OCI-LY1 (cell line): Measurements from ENCODE around the gene HHIPL1.

Source experiments
- H2AFZ ChIP-seq: fragments of 200-600 bp; sonication (generic), shearing (Covaris generic); 2 replicates; pipeline ENCODE4 v1.6.0; 2014; ENCODE audit warnings: antibody characterized with exemption, mild to moderate bottlenecking, low read length
- H3F3A ChIP-seq: fragments of 200-600 bp; sonication (generic), shearing (Covaris generic); 2 replicates; pipeline ENCODE4 v1.6.0; 2014; ENCODE audit warnings: mild to moderate bottlenecking, antibody characterized with exemption, low read length, moderate library complexity; ENCODE audit not compliant: insufficient read depth
- H3K27ac ChIP-seq: fragments of 200-600 bp; sonication (generic); 2 replicates; pipeline ENCODE4 v1.5.1; 2014; ENCODE audit warnings: low read length, mixed run types, mild to moderate bottlenecking, low read depth; ENCODE audit not compliant: poor library complexity, severe bottlenecking
- H3K27me3 ChIP-seq: fragments of 200-600 bp; sonication (generic); 2 replicates; pipeline ENCODE4 v1.6.0; 2014; ENCODE audit warnings: antibody characterized with exemption, mild to moderate bottlenecking, low read length, moderate library complexity; ENCODE audit not compliant: insufficient read depth
- H3K36me3 ChIP-seq: fragments of 200-600 bp; sonication (generic); 2 replicates; pipeline ENCODE4 v1.6.1; 2014; ENCODE audit warnings: mild to moderate bottlenecking, antibody characterized with exemption, low read length, moderate library complexity, mixed read lengths; ENCODE audit not compliant: insufficient read depth
- H3K4me1 ChIP-seq: fragments of 200-600 bp; sonication (generic); 2 replicates; pipeline ENCODE4 v1.5.1; 2014; ENCODE audit warnings: mild to moderate bottlenecking, low read length, moderate library complexity; ENCODE audit not compliant: insufficient read depth, severe bottlenecking
- H3K4me2 ChIP-seq: fragments of 200-600 bp; sonication (generic), shearing (Covaris generic); 2 replicates; pipeline ENCODE4 v1.6.1; 2014; ENCODE audit warnings: low read length
- H3K4me3 ChIP-seq: fragments of 200-600 bp; sonication (generic); 2 replicates; pipeline ENCODE4 v1.5.1; 2014; ENCODE audit warnings: low read length, low read depth, mild to moderate bottlenecking, mixed read lengths; ENCODE audit not compliant: poor library complexity, severe bottlenecking
- H3K79me2 ChIP-seq: fragments of 200-600 bp; shearing (Covaris generic); 2 replicates; pipeline ENCODE4 v1.6.1; 2016; ENCODE audit warnings: mixed run types, low read length, mixed read lengths; ENCODE audit not compliant: insufficient read depth
- H3K9ac ChIP-seq: fragments of 200-600 bp; sonication (generic), shearing (Covaris generic); 2 replicates; pipeline ENCODE4 v1.6.1; 2014; ENCODE audit warnings: mild to moderate bottlenecking, low read length, mixed read lengths
- H3K9me2 ChIP-seq: fragments of 200-600 bp; sonication (generic), shearing (Covaris generic); 2 replicates; pipeline ENCODE4 v1.6.1; 2014; ENCODE audit warnings: low read depth, mild to moderate bottlenecking, low read length, mixed read lengths
- H3K9me3 ChIP-seq: fragments of 200-600 bp; shearing (Covaris generic); 2 replicates; pipeline ENCODE4 v1.6.1; 2014; ENCODE audit warnings: low read length, mixed read lengths
- H4K20me1 ChIP-seq: fragments of 200-600 bp; sonication (generic), shearing (Covaris generic); 2 replicates; pipeline ENCODE4 v1.6.0; 2016; ENCODE audit warnings: mild to moderate bottlenecking, low read length; ENCODE audit not compliant: insufficient read depth
- CTCF ChIP-seq: fragments of 200-600 bp; sonication (generic), shearing (Covaris generic); IDR thresholded peaks from 2 replicates; pipeline ENCODE4 v1.5.1; 2017; ENCODE audit warnings: mild to moderate bottlenecking, antibody characterized with exemption, low read length, moderate library complexity, mixed read lengths
- EZH2 ChIP-seq: fragments of 200-600 bp; sonication (generic), shearing (Covaris generic); IDR thresholded peaks from 2 replicates; pipeline ENCODE4 v1.8.0; 2017; ENCODE audit warnings: borderline replicate concordance, mixed run types, mild to moderate bottlenecking, antibody characterized with exemption, low read length, moderate library complexity, mixed read lengths

Gene HHIPL1

DNA sequence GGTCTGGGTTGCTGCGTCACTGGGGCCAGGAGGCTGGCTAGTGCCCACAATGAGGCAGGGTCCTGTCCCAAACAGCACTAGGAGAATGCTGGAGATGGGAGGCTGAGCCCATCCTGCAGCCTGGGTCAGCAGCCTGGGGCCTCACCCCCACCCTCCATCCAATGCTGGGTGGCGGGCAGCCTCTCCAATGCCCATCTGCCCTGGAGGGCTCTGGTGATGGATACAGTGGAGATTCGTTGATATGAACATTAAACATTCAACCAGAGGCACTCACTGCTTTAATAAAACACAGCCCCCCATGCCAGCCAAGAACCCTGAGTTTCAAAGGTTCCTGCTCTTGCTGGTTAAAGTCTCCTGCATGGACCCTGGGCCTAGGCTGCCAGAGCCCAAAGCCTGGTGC lies 19.5 kb upstream of the HHIPL1 start:
- no peak overlapping the region for H2AFZ ChIP-seq
- no peaks in the 10 kb centered on the region for H3K4me1 ChIP-seq
- H3K4me3 ChIP-seq: no peak overlapping the region
- no peaks in the 10 kb centered on the region for H3K9me3 ChIP-seq
- no peaks in the 10 kb centered on the region for H3K27me3 ChIP-seq
- no peaks in the 10 kb centered on the region for H3K79me2 ChIP-seq
- H4K20me1 ChIP-seq: no peaks in the 10 kb centered on the region
- H3K27ac ChIP-seq: no peak overlapping the region
- H3K4me2 ChIP-seq: no peak overlapping the region
- no peaks in the 10 kb centered on the region for H3K36me3 ChIP-seq
- H3K9me2 ChIP-seq: no peaks in the 10 kb centered on the region
- no peak overlapping the region for H3K9ac ChIP-seq
- TF ChIP-seq CTCF: no peak
- no peak for TF ChIP-seq EZH2
- H3F3A ChIP-seq: no peaks in the 10 kb centered on the region

DNA sequence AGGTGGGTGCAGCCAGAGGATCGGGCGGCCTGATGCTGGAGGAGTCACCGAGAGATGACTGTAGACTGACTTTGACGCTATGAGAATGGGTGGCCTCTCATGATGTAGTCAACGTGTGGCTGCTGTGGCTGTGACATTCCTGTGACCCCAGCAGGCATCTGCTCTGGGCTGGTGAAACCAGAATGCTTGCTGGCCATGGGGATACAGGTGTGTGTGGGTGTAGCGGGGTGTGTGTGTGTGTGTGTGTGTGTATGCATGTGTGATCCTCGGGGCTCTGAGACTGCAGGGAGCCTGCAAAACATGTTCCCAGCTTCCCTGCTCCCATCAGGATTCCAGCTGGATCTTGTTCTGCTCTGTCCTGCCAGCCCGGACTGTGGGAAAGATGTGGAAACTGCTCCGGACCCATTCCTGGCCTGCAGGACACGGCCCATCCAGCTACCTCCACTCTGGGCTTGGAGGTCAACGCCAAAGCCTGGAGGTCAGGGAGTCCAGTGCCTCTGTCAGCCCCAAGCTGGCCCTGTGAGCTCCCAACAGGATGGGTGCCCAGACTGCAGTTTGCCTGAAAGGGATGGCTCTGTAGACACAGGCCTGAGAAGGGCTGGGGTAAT lies 18.8 kb upstream of the HHIPL1 start:
- TF ChIP-seq EZH2 (no peak), CTCF (no peak)
- no peak overlapping the region for H3K27ac ChIP-seq
- no peaks in the 10 kb centered on the region for H3K79me2 ChIP-seq
- no peak overlapping the region for H3K4me3 ChIP-seq
- no peaks in the 10 kb centered on the region for H3K9me3 ChIP-seq
- H3K9me2 ChIP-seq: no peaks in the 10 kb centered on the region
- no peak overlapping the region for H3K4me2 ChIP-seq
- H3F3A ChIP-seq: no peaks in the 10 kb centered on the region
- no peaks in the 10 kb centered on the region for H3K4me1 ChIP-seq
- H3K36me3 ChIP-seq: no peaks in the 10 kb centered on the region
- no peaks in the 10 kb centered on the region for H4K20me1 ChIP-seq
- no peak overlapping the region for H2AFZ ChIP-seq
- H3K9ac ChIP-seq: no peak overlapping the region
- H3K27me3 ChIP-seq: no peaks in the 10 kb centered on the region

- H3K4me1 ChIP-seq: no peaks in the 10 kb centered on the region
- no peaks in the 10 kb centered on the region for H3K79me2 ChIP-seq
- no peak for TF ChIP-seq CTCF
- no peak for TF ChIP-seq EZH2
- H3K9me3 ChIP-seq: no peaks in the 10 kb centered on the region
- no peak overlapping the region for H3K4me3 ChIP-seq
- no peaks in the 10 kb centered on the region for H3F3A ChIP-seq
- no peak overlapping the region for H2AFZ ChIP-seq
- no peaks in the 10 kb centered on the region for H4K20me1 ChIP-seq
- no peak overlapping the region for H3K9ac ChIP-seq
- H3K4me2 ChIP-seq: no peak overlapping the region
- H3K27ac ChIP-seq: no peak overlapping the region
- no peaks in the 10 kb centered on the region for H3K36me3 ChIP-seq
- no peaks in the 10 kb centered on the region for H3K27me3 ChIP-seq
- no peaks in the 10 kb centered on the region for H3K9me2 ChIP-seq
These were observed 17.8 kb upstream of the HHIPL1 start for GRCh38 chr14:99627100-99627499.
